Spleen (tissue), 11 donors: ENCODE data around the gene ZNF319. TPM values are rescaled to one million over a fixed set of nuclear protein-coding genes. Genes with fewer than 3 reads are reported as not detected.

Experiments used
- DNase-seq: peaks from one replicate; pipeline ENCODE4 v3.0.0-alpha.2; 2020
- H3K27ac ChIP-seq, 8 donors: fragments of 200-600 bp; sonication (generic) in 7 of 8; 1 replicate in 4 of 8; 2 replicates in 4 of 8; pipeline versions ENCODE4 v1.5.0 to v1.8.0; 2016 to 2021; ENCODE audit warnings: inconsistent platforms in 4 of 8, mild to moderate bottlenecking in 4 of 8, moderate library complexity in 1 of 8
- H3K27me3 ChIP-seq, 7 donors: fragments of 200-600 bp; sonication (generic) in 6 of 7; replicated peaks in 1 of 7; 1 replicate in 4 of 7; 2 replicates in 3 of 7; pipeline versions ENCODE4 v1.5.0 to v1.8.0; 2016 to 2021; ENCODE audit warnings: inconsistent platforms in 3 of 7, mild to moderate bottlenecking in 1 of 7
- H3K36me3 ChIP-seq, 6 donors: fragments of 200-600 bp; sonication (generic) in 5 of 6; 1 replicate in 4 of 6; 2 replicates in 2 of 6; pipeline versions ENCODE4 v1.5.0 to v1.8.0; 2016 to 2021; ENCODE audit warnings: inconsistent platforms in 2 of 6
- H3K4me1 ChIP-seq, 6 donors: fragments of 200-600 bp; sonication (generic) in 5 of 6; 1 replicate in 3 of 6; 2 replicates in 3 of 6; pipeline versions ENCODE4 v1.5.0 to v1.8.0; 2016 to 2021; ENCODE audit warnings: inconsistent platforms in 3 of 6
- H3K4me3 ChIP-seq, 8 donors: fragments of 200-600 bp; sonication (generic) in 7 of 8; 1 replicate in 4 of 8; 2 replicates in 4 of 8; pipeline versions ENCODE4 v1.5.0 to v1.8.0; 2016 to 2021; ENCODE audit warnings: inconsistent platforms in 4 of 8, mild to moderate bottlenecking in 4 of 8, moderate library complexity in 2 of 8
- H3K9me3 ChIP-seq, 8 donors: fragments of 200-600 bp; sonication (generic) in 7 of 8; 1 replicate in 4 of 8; 2 replicates in 4 of 8; pipeline versions ENCODE4 v1.5.0 to v1.8.0; 2016 to 2021; ENCODE audit warnings: inconsistent platforms in 4 of 8
- CTCF ChIP-seq, 11 experiments: fragments of 200-600 bp in 7 of 11; fragments of 450-650 bp in 4 of 11; sonication (generic) in 4 of 11; IDR thresholded peaks in 8 of 11; conservative IDR thresholded peaks in 3 of 11; 1 replicate in 7 of 11; 2 replicates in 4 of 11; pipeline versions ENCODE4 v1.4.0 to v1.8.0; 2016 to 2021; ENCODE audit warnings: antibody characterized with exemption in 11 of 11, inconsistent platforms in 4 of 11, mild to moderate bottlenecking in 1 of 11
- POLR2A ChIP-seq, 3 donors: fragments of 450-650 bp; IDR thresholded peaks; one replicate each; pipeline ENCODE4 v1.5.1; 2017; ENCODE audit warnings: antibody characterized with exemption in 3 of 3, mild to moderate bottlenecking in 1 of 3
- POLR2AphosphoS5 ChIP-seq, 3 donors: sonication (generic); formaldehyde crosslinking; IDR thresholded peaks; one replicate each; pipeline ENCODE4 v1.5.1; 2017; ENCODE audit warnings: antibody characterized with exemption in 3 of 3
- WGBS, 5 donors: extraction: QIAGEN DNeasy Blood & Tissue Kit in 3 of 5; methylation state at CpG; one replicate each; pipeline versions ENCODE4 v1.1.5 to v1.1.7; 2013 to 2018; 5-methylcytosine and 5-hydroxymethylcytosine counted together
- intact Hi-C: fragments of 100-400 bp; cut with DNase I; formaldehyde crosslinking; loops from one replicate; pipeline ENCODE4 v1.15.0; 2023; ENCODE audit warnings: low total_unique reads
- polyA plus RNA-seq, 3 donors: library from polyadenylated mRNA; stranded (reverse); fragments of 200-250 nt; gene quantifications; one replicate each; pipeline ENCODE4 v1.2.1, GENCODE V29; 2013
- total RNA-seq, 7 donors: library from RNA; depleted of rRNA in 3 of 7; stranded (reverse); fragments of >200 nt in 3 of 7; fragmentation: NEBNext Ultra II Directional in 4 of 7; extraction: Animal tissue kit (Norgen Biotek cat#: 25700) in 4 of 7; gene quantifications; one replicate each; pipeline versions ENCODE4 v1.1.0 to v1.2.1, GENCODE V29; 2016 to 2021
- donor health status: healthy with polysubstance abuse.
- donor health status: DM: no; HTN: no; CAD: no; lungs with moderate emphysema.
- donor health status: DM: no; HTN: no; CAD: no.
- donor health status: Bipolar disorder and iron deficiency.
- donor health status: healthy.
- donor health status: DM: no; HTN: no; CAD: no.
- donor health status: DM: yes; HTN: yes; CAD: no.

ZNF319 gene
- total and polyA plus RNA-seq, 10 donors, result 3.0 to 23.4 (median 16.1) TPM

GRCh38 chr16:58032710-58033293, 32.3 kb upstream of the ZNF319 start:
- Histone ChIP-seq H3K9me3 (no peaks in the 10 kb centered on the region), H3K4me3 (no peak overlapping the region), H3K27ac (peak overlapping the region in 3 of 8 donors; percentile 0 to 31 (median 8)), H3K27me3 (peaks cover 0 to 12% (median under 1%) of the 10 kb centered on the region in 7 donors), H3K36me3 (peaks cover 0 to 5% (median 0%) of the 10 kb centered on the region in 6 donors), H3K4me1 (peaks cover 13 to 84% (median 40%) of the 10 kb centered on the region in 6 donors)
- intact Hi-C loops, result no loop called here
- WGBS, 5 donors, result 58 to 78% (median 72%) methylated on average over 9 to 15 of the region's 15 CpGs
- DNase-seq, result no peak
- no peak for TF ChIP-seq POLR2AphosphoS5 (IDR thresholded peaks at IDR 0.05)
- TF ChIP-seq POLR2A (IDR thresholded peaks at IDR 0.05), result no peak
- no peak for TF ChIP-seq CTCF (IDR thresholded peaks at IDR 0.05 in 8 of 11, conservative IDR thresholded peaks at IDR 0.05 in 3 of 11)

GRCh38 chr16:58031016-58031800, 30.7 kb upstream of the ZNF319 start:
- TF ChIP-seq CTCF (IDR thresholded peaks at IDR 0.05 in 8 of 11, conservative IDR thresholded peaks at IDR 0.05 in 3 of 11) (no peak), POLR2A (IDR thresholded peaks at IDR 0.05) (no peak), POLR2AphosphoS5 (IDR thresholded peaks at IDR 0.05) (no peak)
- Histone ChIP-seq H3K27ac (peak overlapping the region in 1 of 8 donors; percentile 26), H3K4me1 (peaks cover 20 to 94% (median 54%) of the 10 kb centered on the region in 6 donors), H3K27me3 (peaks cover 0 to 28% (median 15%) of the 10 kb centered on the region in 7 donors), H3K4me3 (no peak overlapping the region), H3K36me3 (no peaks in the 10 kb centered on the region), H3K9me3 (no peaks in the 10 kb centered on the region)
- WGBS, 5 donors, result 55 to 72% (median 61%) methylated on average over 13 to 14 of the region's 14 CpGs
- DNase-seq, result no peak
- intact Hi-C loops, result no loop called here

GRCh38 chr16:58030136-58030840, 29.8 kb upstream of the ZNF319 start:
- no peak for DNase-seq

More at GRCh38 chr16:58030136-58030840, 29.8 kb upstream of the ZNF319 start:
- H3K36me3 ChIP-seq, result no peaks in the 10 kb centered on the region
- H3K27ac ChIP-seq, result peak overlapping the region in 1 of 8 donors; percentile 26
- no peak overlapping the region for H3K4me3 ChIP-seq
- peaks cover 0 to 37% (median 18%) of the 10 kb centered on the region in 7 donors for H3K27me3 ChIP-seq
- no peak for TF ChIP-seq POLR2A (IDR thresholded peaks at IDR 0.05)
- no peak for TF ChIP-seq POLR2AphosphoS5 (IDR thresholded peaks at IDR 0.05)
- no peak for TF ChIP-seq CTCF (IDR thresholded peaks at IDR 0.05 in 8 of 11, conservative IDR thresholded peaks at IDR 0.05 in 3 of 11)
- H3K9me3 ChIP-seq, result no peaks in the 10 kb centered on the region
- intact Hi-C loops, result no loop called here
- H3K4me1 ChIP-seq, result peaks cover 20 to 94% (median 62%) of the 10 kb centered on the region in 6 donors
- 79 to 87% (median 84%) methylated on average over 10 to 11 of the region's 11 CpGs for WGBS, 5 donors
